ENCODE measurements around the gene GUCA1C. TPM values are rescaled to one million over a fixed set of nuclear protein-coding genes. Genes with fewer than 3 reads are reported as not detected.

Gene GUCA1C
- total RNA-seq, 3 donors from 2014 or later = not detected

DNA sequence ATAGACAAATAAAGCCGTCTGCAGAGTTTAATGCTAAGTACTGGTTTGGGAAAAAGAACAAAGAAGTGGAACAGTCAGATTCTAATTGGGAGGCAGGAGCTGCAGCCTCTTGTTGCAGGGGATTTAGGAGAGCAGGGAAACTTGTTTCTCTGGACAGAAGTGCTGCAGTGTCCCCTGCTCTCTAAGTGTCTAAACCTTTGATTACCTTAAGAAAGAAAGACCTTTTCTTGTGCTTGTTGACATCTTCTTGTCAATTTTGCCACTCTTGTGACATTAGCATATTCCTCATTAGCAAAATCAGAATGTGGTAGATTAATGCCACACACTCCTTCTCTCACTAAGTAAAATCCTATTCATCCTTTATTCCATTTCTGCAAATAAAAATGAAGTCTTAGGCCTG, 92.3 kb downstream of the GUCA1C start:
- Histone ChIP-seq H3K9me3 (no peaks in the 10 kb centered on the region), H3K4me1 (no peaks in the 10 kb centered on the region), H3K27me3 (no peaks in the 10 kb centered on the region), H3K4me3 (no peak overlapping the region), H3K36me3 (no peaks in the 10 kb centered on the region), H3K27ac (no peak overlapping the region)
- intact Hi-C loops (cut with DNase I; ENCODE audit: low total_unique reads) = no loop called here
- TF ChIP-seq POLR2AphosphoS5 (IDR thresholded peaks at IDR 0.05) (no peak), POLR2A (IDR thresholded peaks at IDR 0.05) (no peak)
- TF ChIP-seq, protein P1, sequence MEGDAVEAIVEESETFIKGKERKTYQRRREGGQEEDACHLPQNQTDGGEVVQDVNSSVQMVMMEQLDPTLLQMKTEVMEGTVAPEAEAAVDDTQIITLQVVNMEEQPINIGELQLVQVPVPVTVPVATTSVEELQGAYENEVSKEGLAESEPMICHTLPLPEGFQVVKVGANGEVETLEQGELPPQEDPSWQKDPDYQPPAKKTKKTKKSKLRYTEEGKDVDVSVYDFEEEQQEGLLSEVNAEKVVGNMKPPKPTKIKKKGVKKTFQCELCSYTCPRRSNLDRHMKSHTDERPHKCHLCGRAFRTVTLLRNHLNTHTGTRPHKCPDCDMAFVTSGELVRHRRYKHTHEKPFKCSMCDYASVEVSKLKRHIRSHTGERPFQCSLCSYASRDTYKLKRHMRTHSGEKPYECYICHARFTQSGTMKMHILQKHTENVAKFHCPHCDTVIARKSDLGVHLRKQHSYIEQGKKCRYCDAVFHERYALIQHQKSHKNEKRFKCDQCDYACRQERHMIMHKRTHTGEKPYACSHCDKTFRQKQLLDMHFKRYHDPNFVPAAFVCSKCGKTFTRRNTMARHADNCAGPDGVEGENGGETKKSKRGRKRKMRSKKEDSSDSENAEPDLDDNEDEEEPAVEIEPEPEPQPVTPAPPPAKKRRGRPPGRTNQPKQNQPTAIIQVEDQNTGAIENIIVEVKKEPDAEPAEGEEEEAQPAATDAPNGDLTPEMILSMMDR (IDR thresholded peaks at IDR 0.05) = no peak
- DNase-seq (ENCODE audit: low spot score in 2 of 2) = no peak

Other genes starting within 250 kb of the GUCA1C start
- not detected for gene RETNLB, start 196.5 kb downstream of the GUCA1C start, total RNA-seq
- gene TRAT1, start 131.1 kb downstream of the GUCA1C start, total RNA-seq = 1 to 10 TPM in 1 of 3 donors, under 1 TPM in 2; 0.64 to 2.0 (median 0.88) TPM
- gene MORC1, start 164.3 kb upstream of the GUCA1C start, total RNA-seq = under 1 TPM in 1 of 3 donors, not detected in 2; under 0.01 TPM
- gene C3orf85, start 182.8 kb upstream of the GUCA1C start, total RNA-seq = not detected